Liver (tissue), 9 donors: ENCODE data around the gene SKAP1. TPM values are rescaled to one million over a fixed set of nuclear protein-coding genes. Genes with fewer than 3 reads are reported as not detected.

Experiments used
- DNase-seq: peaks from one replicate; pipeline ENCODE4 v3.0.0-alpha.2; 2017; ENCODE audit warnings: low spot score
- H3K27ac ChIP-seq, 2 donors: one replicate each; pipeline ENCODE4 v1.7.0; 2013; ENCODE audit warnings: inconsistent platforms in 2 of 2, low read length in 2 of 2, control low read depth in 1 of 2, low read depth in 1 of 2, mild to moderate bottlenecking in 1 of 2
- H3K27me3 ChIP-seq, 4 donors: one replicate each; pipeline versions ENCODE4 v1.6.1 to v1.7.0; 2013; ENCODE audit warnings: low read length in 3 of 4, inconsistent platforms in 1 of 4, mild to moderate bottlenecking in 1 of 4, moderate library complexity in 1 of 4; ENCODE audit not compliant: control insufficient read depth in 4 of 4, insufficient read depth in 4 of 4
- H3K36me3 ChIP-seq, 4 donors: one replicate each; pipeline versions ENCODE4 v1.6.1 to v1.7.0; 2013; ENCODE audit warnings: low read length in 3 of 4, mild to moderate bottlenecking in 3 of 4, low read depth in 1 of 4, moderate library complexity in 1 of 4; ENCODE audit not compliant: control insufficient read depth in 4 of 4, insufficient read depth in 3 of 4
- H3K4me1 ChIP-seq, 4 donors: one replicate each; pipeline versions ENCODE4 v1.6.1 to v1.7.0; 2013; ENCODE audit warnings: low read length in 3 of 4, mild to moderate bottlenecking in 3 of 4, moderate library complexity in 1 of 4; ENCODE audit not compliant: control insufficient read depth in 4 of 4, insufficient read depth in 4 of 4
- H3K4me3 ChIP-seq, 3 donors: one replicate each; pipeline versions ENCODE4 v1.6.1 to v1.7.0; 2013; ENCODE audit warnings: low read length in 3 of 3, control low read depth in 1 of 3, low read depth in 1 of 3, mild to moderate bottlenecking in 1 of 3
- H3K9ac ChIP-seq, 2 donors: one replicate each; pipeline ENCODE4 v1.7.0; 2013; ENCODE audit warnings: low read length in 2 of 2, mild to moderate bottlenecking in 2 of 2, moderate library complexity in 2 of 2, control low read depth in 1 of 2, low read depth in 1 of 2
- H3K9me3 ChIP-seq, 4 donors: one replicate each; pipeline versions ENCODE4 v1.6.1 to v1.7.0; 2013; ENCODE audit warnings: low read length in 3 of 4; ENCODE audit not compliant: control insufficient read depth in 4 of 4
- ATF3 ChIP-seq: IDR thresholded peaks from 2 replicates; pipeline ENCODE4 v1.6.1; 2016; ENCODE audit warnings: antibody characterized with exemption
- CTCF ChIP-seq: fragments of 150-350 bp; IDR thresholded peaks from 2 replicates; pipeline ENCODE4 v1.5.1; 2017; ENCODE audit warnings: improper control_type of control experiment, low read depth, low read length; ENCODE audit not compliant: missing input control
- FOXA1 ChIP-seq: IDR thresholded peaks from 2 replicates; pipeline ENCODE4 v1.6.1; 2016; ENCODE audit warnings: antibody characterized with exemption
- FOXA2 ChIP-seq: IDR thresholded peaks from 2 replicates; pipeline ENCODE4 v1.6.1; 2016; ENCODE audit warnings: antibody characterized with exemption
- GABPA ChIP-seq, 2 donors: IDR thresholded peaks in 1 of 2; conservative IDR thresholded peaks in 1 of 2; 2 replicates each; pipeline ENCODE4 v1.6.1; 2016; ENCODE audit warnings: antibody characterized with exemption in 2 of 2, mild to moderate bottlenecking in 1 of 2, moderate library complexity in 1 of 2
- JUND ChIP-seq, 2 donors: IDR thresholded peaks; 2 replicates each; pipeline ENCODE4 v1.6.1; 2016; ENCODE audit warnings: antibody characterized with exemption in 2 of 2
- NR2F2 ChIP-seq: IDR thresholded peaks from 2 replicates; pipeline ENCODE4 v1.6.1; 2016; ENCODE audit warnings: antibody characterized with exemption
- REST ChIP-seq: IDR thresholded peaks from 2 replicates; pipeline ENCODE4 v1.6.1; 2016; ENCODE audit warnings: antibody characterized with exemption, mild to moderate bottlenecking
- RXRA ChIP-seq, 2 donors: IDR thresholded peaks; 2 replicates each; pipeline ENCODE4 v1.6.1; 2017 to 2018; ENCODE audit warnings: antibody characterized with exemption in 2 of 2, mild to moderate bottlenecking in 1 of 2
- SP1 ChIP-seq: IDR thresholded peaks from 2 replicates; pipeline ENCODE4 v1.6.1; 2018; ENCODE audit warnings: antibody characterized with exemption, mild to moderate bottlenecking
- YY1 ChIP-seq: IDR thresholded peaks from 2 replicates; pipeline ENCODE4 v1.6.1; 2016; ENCODE audit warnings: antibody characterized with exemption, mild to moderate bottlenecking
- WGBS: extraction: QIAGEN DNeasy Blood & Tissue Kit; methylation state at CpG from one replicate; pipeline ENCODE4 v1.1.7; 2013; 5-methylcytosine and 5-hydroxymethylcytosine counted together
- polyA plus RNA-seq, 2 donors: library from polyadenylated mRNA; stranded (reverse) in 1 of 2; unstranded in 1 of 2; fragments of 200-250 nt in 1 of 2; fragments of >200 nt in 1 of 2; fragmentation: Nextera tagmentation in 1 of 2; extraction: Ambion mirVana in 1 of 2; gene quantifications; one replicate each; pipeline versions ENCODE4 v1.2.1 to v1.2.3, GENCODE V29; 2013 to 2015
- total RNA-seq, 2 donors: library from RNA; depleted of rRNA; stranded (reverse); fragments of >200 nt; gene quantifications; one replicate each; pipeline ENCODE4 v1.2.3, GENCODE V29; 2014
- donor health status: healthy.
- donor health status: healthy.
- donor health status: healthy.
- donor health status: healthy.
- donor health status: healthy.

Gene SKAP1
- total and polyA plus RNA-seq, 4 donors: 2.5 to 20.8 (median 11.3) TPM

GRCh38 chr17:48420823-48421222 is 9.2 kb downstream of the SKAP1 start (continued):
- TF ChIP-seq REST (no peak), FOXA2 (no peak), RXRA (IDR thresholded peaks at IDR 0.05) (no peak), ATF3 (no peak)

- DNase-seq: no peak
- Histone ChIP-seq H3K36me3 (no peaks in the 10 kb centered on the region), H3K27me3 (peaks cover 0 to 14% (median 4%) of the 10 kb centered on the region in 4 donors), H3K4me1 (no peaks in the 10 kb centered on the region), H3K27ac (no peak overlapping the region), H3K9ac (no peak overlapping the region), H3K9me3 (no peaks in the 10 kb centered on the region), H3K4me3 (no peak overlapping the region)
- TF ChIP-seq FOXA1: no peak
- TF ChIP-seq JUND (IDR thresholded peaks at IDR 0.05): no peak
- no peak for TF ChIP-seq CTCF
- no peak for TF ChIP-seq REST
- WGBS: 20% methylated on average over 3 of the region's 3 CpGs
Measured at GRCh38 chr17:48416971-48417370, 13.0 kb downstream of the SKAP1 start.

- peaks cover 0 to 24% (median 7%) of the 10 kb centered on the region in 4 donors for H3K27me3 ChIP-seq
- H3K27ac ChIP-seq: no peak overlapping the region
- 72% methylated on average over 5 of the region's 5 CpGs for WGBS
- no peak overlapping the region for H3K9ac ChIP-seq
- no peak overlapping the region for H3K4me3 ChIP-seq
- H3K36me3 ChIP-seq: no peaks in the 10 kb centered on the region
- H3K4me1 ChIP-seq: no peaks in the 10 kb centered on the region
- DNase-seq: no peak
- H3K9me3 ChIP-seq: no peaks in the 10 kb centered on the region
- TF ChIP-seq JUND (IDR thresholded peaks at IDR 0.05): no peak
- no peak for TF ChIP-seq RXRA (IDR thresholded peaks at IDR 0.05)
- no peak for TF ChIP-seq YY1
- no peak for TF ChIP-seq ATF3
- no peak for TF ChIP-seq GABPA (IDR thresholded peaks at IDR 0.05 in 1 of 2, conservative IDR thresholded peaks at IDR 0.05 in 1 of 2)
- TF ChIP-seq REST: no peak
- no peak for TF ChIP-seq SP1
- TF ChIP-seq CTCF: no peak
- TF ChIP-seq NR2F2: no peak
Measured at GRCh38 chr17:48413613-48414405, 16.2 kb downstream of the SKAP1 start.
